Spinal cord (tissue), 10 donors: ENCODE results near the gene ATRX. TPM values are rescaled to one million over a fixed set of nuclear protein-coding genes. Genes with fewer than 3 reads are reported as not detected.
"Not testable (repeated sequence)": the region's sequence is repeated elsewhere in the genome, so short reads cannot be mapped to it uniquely, and the experiment has no call there.

Experiments
- DNase-seq, 6 donors: peaks; one replicate each; pipeline versions ENCODE4 v3.0.0 to v3.0.0-alpha.2; 2013 to 2015; ENCODE audit warnings: low spot score in 6 of 6, low read depth in 4 of 6
- H3K27ac ChIP-seq: one replicate; pipeline ENCODE4 v1.5.1; 2013; ENCODE audit warnings: low read depth, low read length, control low read depth
- H3K27me3 ChIP-seq: one replicate; pipeline ENCODE4 v1.6.1; 2013; ENCODE audit warnings: low read length; ENCODE audit not compliant: control insufficient read depth, insufficient read depth
- H3K36me3 ChIP-seq: one replicate; pipeline ENCODE4 v1.6.1; 2013; ENCODE audit warnings: low read length; ENCODE audit not compliant: control insufficient read depth, insufficient read depth
- H3K4me1 ChIP-seq: one replicate; pipeline ENCODE4 v1.6.1; 2013; ENCODE audit warnings: low read length; ENCODE audit not compliant: control insufficient read depth, insufficient read depth
- H3K4me3 ChIP-seq: one replicate; pipeline ENCODE4 v1.5.1; 2013; ENCODE audit warnings: low read depth, low read length, control low read depth
- H3K9me3 ChIP-seq: one replicate; pipeline ENCODE4 v1.6.1; 2013; ENCODE audit warnings: low read length; ENCODE audit not compliant: control insufficient read depth, insufficient read depth
- WGBS: methylation state at CpG from one replicate; pipeline ENCODE4 v1.1.5; 2013; ENCODE audit warnings: missing lambda C conversion rate; ENCODE audit not compliant: insufficient coverage; 5-methylcytosine and 5-hydroxymethylcytosine counted together
- polyA plus RNA-seq, 2 donors: library from polyadenylated mRNA; unstranded; fragments of 120-200 nt; gene quantifications; one replicate each; pipeline ENCODE4 v1.2.1, GENCODE V29; 2013; ENCODE audit not compliant: insufficient read length in 2 of 2
- total RNA-seq, 2 donors: library from RNA; depleted of rRNA in 1 of 2; stranded (reverse); fragments of 120-200 nt in 1 of 2; fragments of >200 nt in 1 of 2; gene quantifications; one replicate each; pipeline versions ENCODE4 v1.2.3 to v1.2.4, GENCODE V29; 2013 to 2014
- donor health status: healthy.

Gene ATRX
- total and polyA plus RNA-seq, 4 donors, result 51.0 to 213 (median 85.8) TPM

DNA sequence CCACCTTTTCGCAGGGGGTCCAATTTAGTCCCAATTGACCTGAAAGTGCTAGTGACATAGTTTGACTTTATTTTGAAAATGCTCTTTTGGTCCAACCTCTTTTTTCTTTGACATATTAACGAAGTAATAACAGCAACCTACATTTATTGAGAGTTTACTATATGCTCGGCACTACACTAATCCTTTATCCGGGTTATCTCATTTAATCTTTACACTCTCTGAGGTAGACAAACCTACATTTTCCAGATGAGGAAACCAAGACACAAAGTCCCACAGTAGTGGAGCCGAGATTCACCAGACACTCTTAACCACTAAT, 307 bp upstream of the ATRX start:
- Histone ChIP-seq H3K27ac (peak overlapping the region; percentile 94), H3K9me3 (no peaks in the 10 kb centered on the region), H3K27me3 (no peaks in the 10 kb centered on the region), H3K4me3 (peak overlapping the region; percentile 59), H3K4me1 (no peaks in the 10 kb centered on the region), H3K36me3 (no peaks in the 10 kb centered on the region)
- 46% methylated on average over 3 of the region's 5 CpGs for WGBS
- peak in 1 of 6 donors; percentile 2 for DNase-seq

DNA sequence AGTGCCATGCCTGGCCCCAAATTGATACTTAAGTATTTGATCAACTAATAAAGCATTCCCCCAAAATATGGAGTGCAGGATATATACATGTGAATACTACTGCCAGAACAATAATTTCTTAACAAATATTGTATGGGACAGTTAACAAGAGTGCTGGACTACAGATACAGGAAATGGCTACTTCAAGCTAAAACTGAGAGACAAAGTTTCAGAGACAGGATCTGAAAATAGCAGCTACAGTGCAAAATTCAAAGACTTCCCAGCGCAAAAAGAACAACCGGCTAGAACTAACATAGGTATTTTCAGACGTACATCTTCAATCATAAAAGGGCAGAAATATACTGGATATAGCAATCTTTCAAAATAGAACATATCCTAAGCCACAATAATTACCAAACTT, 6.3 kb downstream of the ATRX start:
- Histone ChIP-seq H3K27ac (no peak overlapping the region), H3K27me3 (no peaks in the 10 kb centered on the region), H3K4me1 (no peaks in the 10 kb centered on the region), H3K4me3 (no peak overlapping the region), H3K9me3 (no peaks in the 10 kb centered on the region), H3K36me3 (no peaks in the 10 kb centered on the region)
- no peak for DNase-seq
- no CpG with 5 or more reads among the region's 3 CpGs for WGBS

DNA sequence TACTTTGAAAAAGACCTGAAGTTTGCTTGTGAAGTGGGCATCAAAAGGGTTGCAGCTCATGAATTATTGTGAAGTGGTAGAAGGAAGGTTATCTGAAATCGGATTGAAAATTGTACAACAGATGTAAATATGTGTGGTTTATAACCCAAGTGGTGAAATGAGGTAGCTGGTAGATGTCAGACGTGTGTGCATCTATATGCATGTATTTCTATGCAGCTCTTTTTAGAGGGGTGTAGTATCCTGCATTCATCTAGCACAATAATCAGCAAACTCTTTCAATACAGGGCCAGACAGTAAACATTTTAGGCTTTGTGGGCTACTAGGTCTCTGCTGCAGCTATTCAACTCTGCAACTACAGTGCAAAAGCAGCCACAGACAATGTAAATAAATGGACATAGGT, 9.4 kb downstream of the ATRX start:
- WGBS, result 64% methylated on average over 1 of the region's 2 CpGs
- Histone ChIP-seq H3K36me3 (no peaks in the 10 kb centered on the region), H3K4me1 (no peaks in the 10 kb centered on the region), H3K4me3 (no peak overlapping the region), H3K27ac (no peak overlapping the region), H3K27me3 (no peaks in the 10 kb centered on the region), H3K9me3 (no peaks in the 10 kb centered on the region)
- DNase-seq, result no peak

DNA sequence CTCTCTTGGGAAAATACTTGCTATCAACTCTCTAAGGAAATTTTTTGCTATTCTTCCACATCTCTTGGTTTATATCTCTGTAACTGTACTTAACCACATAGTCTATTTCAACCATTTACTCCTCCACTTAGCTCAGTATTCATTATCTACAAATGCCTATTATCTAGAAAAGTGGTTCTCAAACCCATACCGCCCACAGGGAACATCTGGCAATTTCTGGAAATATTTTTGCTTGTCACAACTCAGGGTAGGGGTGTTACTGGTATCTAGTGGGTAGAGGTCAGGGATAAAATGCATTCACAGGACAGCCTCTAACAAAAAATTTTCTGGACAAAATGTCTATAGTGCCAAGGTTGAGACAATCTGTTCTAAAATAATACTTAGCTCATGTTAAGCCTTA, 14.4 kb downstream of the ATRX start:
- H3K27me3 ChIP-seq, result no peaks in the 10 kb centered on the region
- no peak overlapping the region for H3K4me3 ChIP-seq
- H3K36me3 ChIP-seq, result no peaks in the 10 kb centered on the region
- no peak for DNase-seq
- no CpG with 5 or more reads among the region's 1 CpG for WGBS
- H3K4me1 ChIP-seq, result no peaks in the 10 kb centered on the region
- no peak overlapping the region for H3K27ac ChIP-seq
- H3K9me3 ChIP-seq, result no peaks in the 10 kb centered on the region

DNA sequence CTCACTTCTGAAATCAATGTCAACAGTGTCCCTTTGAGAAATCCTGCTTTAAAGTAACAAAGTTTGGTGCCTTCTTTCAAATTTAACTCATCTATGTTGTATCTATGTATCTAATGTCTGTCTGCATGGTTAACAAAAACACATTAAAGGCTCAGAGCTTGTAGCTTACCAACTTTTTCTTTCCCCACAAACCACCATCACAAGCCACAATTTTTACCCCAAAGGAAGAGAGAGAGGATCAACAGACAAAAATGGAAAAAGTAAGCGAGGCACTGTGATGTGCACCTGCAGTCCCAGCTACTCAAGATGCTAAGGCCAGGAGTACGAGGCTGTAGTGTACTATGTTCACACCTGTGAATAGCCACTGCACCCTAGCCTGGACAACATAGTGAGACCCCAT, 17.2 kb downstream of the ATRX start:
- no peaks in the 10 kb centered on the region for H3K9me3 ChIP-seq
- WGBS, result no CpG with 5 or more reads among the region's 2 CpGs
- no peak overlapping the region for H3K27ac ChIP-seq
- H3K4me1 ChIP-seq, result no peaks in the 10 kb centered on the region
- no peak overlapping the region for H3K4me3 ChIP-seq
- H3K27me3 ChIP-seq, result no peaks in the 10 kb centered on the region
- no peak for DNase-seq
- H3K36me3 ChIP-seq, result peaks cover 4% of the 10 kb centered on the region

DNA sequence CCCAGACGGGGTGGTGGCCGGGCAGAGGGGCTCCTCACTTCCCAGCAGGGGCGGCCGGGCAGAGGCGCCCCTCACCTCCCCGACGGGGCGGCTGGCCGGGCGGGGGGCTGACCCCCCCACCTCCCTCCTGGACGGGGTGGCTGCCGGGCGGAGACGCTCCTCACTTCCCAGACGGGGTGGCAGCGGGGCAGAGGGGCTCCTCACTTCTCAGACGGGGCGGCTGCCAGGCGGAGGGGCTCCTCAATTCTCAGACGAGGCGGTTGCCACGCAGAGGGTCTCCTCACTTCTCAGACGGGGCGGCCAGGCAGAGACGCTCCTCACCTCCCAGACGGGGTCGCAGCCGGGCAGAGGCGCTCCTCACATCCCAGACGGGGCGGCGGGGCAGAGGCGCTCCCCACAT, 19.8 kb downstream of the ATRX start:
- DNase-seq, H3K27ac ChIP-seq, H3K4me1 ChIP-seq, H3K36me3 ChIP-seq, H3K9me3 ChIP-seq, H3K27me3 ChIP-seq, H3K4me3 ChIP-seq: not testable (repeated sequence)
- WGBS, result 91% methylated on average over 18 of the region's 33 CpGs

DNA sequence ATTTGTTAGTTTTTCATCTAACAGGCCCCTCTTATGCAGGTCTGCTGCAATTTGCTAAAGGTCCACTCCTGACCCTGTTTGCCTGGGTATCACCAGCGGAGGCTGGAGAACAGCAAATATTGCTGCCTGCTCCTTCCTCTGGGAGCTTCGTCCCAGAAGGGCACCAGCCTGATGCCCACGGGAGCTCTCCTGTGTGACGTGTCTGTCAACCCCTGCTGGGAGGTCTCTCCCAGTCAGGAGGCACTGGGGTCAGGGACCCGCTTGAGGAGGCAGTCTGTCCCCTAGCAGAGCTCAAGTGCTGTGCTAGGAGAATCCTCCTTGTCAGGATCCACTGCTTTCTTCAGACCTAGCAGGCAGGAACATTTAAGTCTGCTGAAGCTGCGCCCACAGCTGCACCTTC, 30.5 kb downstream of the ATRX start:
- no peaks in the 10 kb centered on the region for H3K27me3 ChIP-seq
- no peak for DNase-seq
- H3K9me3 ChIP-seq, result peaks cover 2% of the 10 kb centered on the region
- no peak overlapping the region for H3K27ac ChIP-seq
- WGBS, result 86% methylated on average over 6 of the region's 6 CpGs
- H3K36me3 ChIP-seq, result no peaks in the 10 kb centered on the region
- no peaks in the 10 kb centered on the region for H3K4me1 ChIP-seq
- no peak overlapping the region for H3K4me3 ChIP-seq

DNA sequence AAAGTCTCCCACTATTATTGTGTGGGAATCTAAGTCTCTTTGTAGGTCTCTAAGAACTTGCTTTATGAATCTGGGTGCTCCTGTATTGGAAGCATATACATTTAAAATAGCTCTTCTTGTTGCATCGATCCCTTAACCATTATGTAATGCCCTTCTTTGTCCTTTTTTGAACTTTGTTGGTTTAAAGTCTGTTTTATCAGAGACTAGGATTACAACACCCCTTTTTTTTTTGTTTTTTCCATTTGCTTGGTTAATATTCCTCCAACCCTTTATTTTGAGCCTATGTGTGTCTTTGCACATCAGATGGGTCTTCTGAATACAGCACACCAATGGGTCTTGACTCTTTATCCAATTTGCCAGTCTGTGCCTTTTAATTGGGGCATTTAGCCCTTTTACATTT, 32.1 kb downstream of the ATRX start:
- H3K27me3 ChIP-seq, H3K9me3 ChIP-seq, H3K27ac ChIP-seq, H3K36me3 ChIP-seq, H3K4me3 ChIP-seq, H3K4me1 ChIP-seq, DNase-seq: not testable (repeated sequence)
- no CpG with 5 or more reads among the region's 1 CpG for whole genome bisulfite sequencing

DNA sequence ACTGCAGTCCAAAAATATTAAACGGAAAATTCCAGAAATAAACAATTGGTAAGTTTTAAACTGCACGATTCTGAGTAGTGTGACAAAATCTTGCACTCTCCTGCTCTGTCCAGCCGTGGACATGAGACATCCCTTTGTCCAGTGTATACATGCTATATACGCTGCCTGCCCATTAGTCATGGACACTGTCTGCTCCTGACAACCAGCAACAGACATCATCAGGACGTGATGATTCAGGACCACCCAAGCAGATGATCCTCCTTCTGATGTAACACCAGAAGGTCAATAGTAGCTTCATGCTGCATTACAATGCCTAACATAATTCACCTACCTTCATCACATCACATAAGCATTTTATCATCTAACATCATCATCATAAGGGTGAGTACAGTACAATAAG, 36.3 kb downstream of the ATRX start:
- no peaks in the 10 kb centered on the region for H3K36me3 ChIP-seq
- H3K27ac ChIP-seq, result no peak overlapping the region
- peaks cover 2% of the 10 kb centered on the region for H3K9me3 ChIP-seq
- no peak overlapping the region for H3K4me3 ChIP-seq
- no peaks in the 10 kb centered on the region for H3K4me1 ChIP-seq
- no peak for DNase-seq
- H3K27me3 ChIP-seq, result no peaks in the 10 kb centered on the region
- WGBS, result 69% methylated on average over 4 of the region's 5 CpGs

DNA sequence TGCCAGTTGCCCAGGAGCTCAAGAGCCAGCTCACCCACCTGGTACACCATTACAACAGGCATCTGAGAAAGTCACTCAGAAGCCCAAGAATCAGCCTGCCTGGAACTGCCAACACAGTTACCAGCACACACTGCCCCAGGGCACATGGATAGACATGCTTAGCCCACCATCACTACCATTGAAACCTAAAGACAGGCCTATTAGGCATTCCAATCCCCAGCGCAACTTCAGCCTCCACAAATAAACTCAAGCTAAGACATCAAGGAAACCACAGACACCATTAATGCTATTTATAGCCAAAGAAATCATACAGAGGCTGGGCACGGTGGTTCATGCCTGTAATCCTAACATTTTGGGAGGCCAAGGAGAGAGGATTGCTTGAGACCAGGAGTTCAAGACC, 42.3 kb downstream of the ATRX start:
- DNase-seq, result no peak
- Histone ChIP-seq H3K36me3 (no peaks in the 10 kb centered on the region), H3K27me3 (no peaks in the 10 kb centered on the region), H3K4me1 (peaks cover 5% of the 10 kb centered on the region), H3K27ac (no peak overlapping the region), H3K9me3 (no peaks in the 10 kb centered on the region), H3K4me3 (no peak overlapping the region)
- WGBS, result 100% methylated on average over 1 of the region's 2 CpGs
